Psoas muscle (tissue), 8 donors: ENCODE data around the gene PCBD1. TPM values are rescaled to one million over a fixed set of nuclear protein-coding genes. Genes with fewer than 3 reads are reported as not detected.

ENCODE experiments used
- ATAC-seq, 4 donors: fragments of 200-7000 bp; cut with Tn5 transposase; one replicate each; pipeline ENCODE4 v1.9.1; 2020; ENCODE audit warnings: moderate library complexity in 3 of 4, mild to moderate bottlenecking in 2 of 4
- DNase-seq, 2 donors: peaks; one replicate each; pipeline ENCODE4 v3.0.0-alpha.2; 2020
- H3K27ac ChIP-seq: fragments of 200-600 bp; one replicate; pipeline ENCODE4 v1.8.0; 2022
- H3K27me3 ChIP-seq, 3 donors: fragments of 200-600 bp in 1 of 3; one replicate each; pipeline versions ENCODE4 v1.6.1 to v1.8.0; 2013 to 2022; ENCODE audit warnings: low read length in 2 of 3, mild to moderate bottlenecking in 2 of 3, moderate library complexity in 1 of 3; ENCODE audit not compliant: insufficient read depth in 3 of 3
- H3K36me3 ChIP-seq, 2 donors: fragments of 200-600 bp in 1 of 2; one replicate each; pipeline versions ENCODE4 v1.6.1 to v1.8.0; 2013 to 2022; ENCODE audit warnings: low read depth in 1 of 2, mild to moderate bottlenecking in 1 of 2, moderate library complexity in 1 of 2; ENCODE audit not compliant: insufficient read depth in 1 of 2
- H3K4me1 ChIP-seq: fragments of 200-600 bp; one replicate; pipeline ENCODE4 v1.8.0; 2022
- H3K4me3 ChIP-seq: fragments of 200-600 bp; one replicate; pipeline ENCODE4 v1.8.0; 2022; ENCODE audit warnings: mild to moderate bottlenecking
- H3K9me3 ChIP-seq: fragments of 200-600 bp; one replicate; pipeline ENCODE4 v1.8.0; 2022
- WGBS, 3 donors: extraction: QIAGEN DNeasy Blood & Tissue Kit; methylation state at CpG; one replicate each; pipeline versions ENCODE4 v1.1.6 to v1.1.7; 2013; 5-methylcytosine and 5-hydroxymethylcytosine counted together
- intact Hi-C, 2 donors: fragments of 100-400 bp; cut with DNase I; formaldehyde crosslinking; loops; one replicate each; pipeline versions ENCODE4 v1.11.0 to v1.14.2; 2022
- polyA plus RNA-seq, 3 donors: library from polyadenylated mRNA; stranded (reverse); fragments of 200-250 nt; gene quantifications; one replicate each; pipeline ENCODE4 v1.2.3, GENCODE V29; 2013
- total RNA-seq, 4 donors: library from RNA; stranded (reverse); fragmentation: NEBNext Ultra II Directional in 2 of 4; extraction: Animal tissue kit (Norgen Biotek cat#: 25700) in 2 of 4; gene quantifications; one replicate each; pipeline versions ENCODE4 v1.2.1 to v1.2.4, GENCODE V29; 2021 to 2023
- TF ChIP-seq, protein P1 (sequence below): fragments of 200-600 bp; IDR thresholded peaks from one replicate; pipeline ENCODE4 v1.8.0; 2022; ENCODE audit warnings: antibody characterized with exemption
- donor health status: healthy with polysubstance abuse.
- donor health status: DM: no; HTN: no; CAD: no; lungs with moderate emphysema.
- donor health status: Bipolar disorder and iron deficiency.
- donor health status: healthy.
- donor health status: DM: yes; HTN: yes; CAD: no.
- donor health status: DM: no; HTN: no; CAD: no.
- donor health status: DM: no; HTN: no; CAD: no.
- donor health status: DM: yes; HTN: yes; CAD: no.

The PCBD1 gene
- total and polyA plus RNA-seq, 7 donors, result 53.9 to 133 (median 78.3) TPM

DNA sequence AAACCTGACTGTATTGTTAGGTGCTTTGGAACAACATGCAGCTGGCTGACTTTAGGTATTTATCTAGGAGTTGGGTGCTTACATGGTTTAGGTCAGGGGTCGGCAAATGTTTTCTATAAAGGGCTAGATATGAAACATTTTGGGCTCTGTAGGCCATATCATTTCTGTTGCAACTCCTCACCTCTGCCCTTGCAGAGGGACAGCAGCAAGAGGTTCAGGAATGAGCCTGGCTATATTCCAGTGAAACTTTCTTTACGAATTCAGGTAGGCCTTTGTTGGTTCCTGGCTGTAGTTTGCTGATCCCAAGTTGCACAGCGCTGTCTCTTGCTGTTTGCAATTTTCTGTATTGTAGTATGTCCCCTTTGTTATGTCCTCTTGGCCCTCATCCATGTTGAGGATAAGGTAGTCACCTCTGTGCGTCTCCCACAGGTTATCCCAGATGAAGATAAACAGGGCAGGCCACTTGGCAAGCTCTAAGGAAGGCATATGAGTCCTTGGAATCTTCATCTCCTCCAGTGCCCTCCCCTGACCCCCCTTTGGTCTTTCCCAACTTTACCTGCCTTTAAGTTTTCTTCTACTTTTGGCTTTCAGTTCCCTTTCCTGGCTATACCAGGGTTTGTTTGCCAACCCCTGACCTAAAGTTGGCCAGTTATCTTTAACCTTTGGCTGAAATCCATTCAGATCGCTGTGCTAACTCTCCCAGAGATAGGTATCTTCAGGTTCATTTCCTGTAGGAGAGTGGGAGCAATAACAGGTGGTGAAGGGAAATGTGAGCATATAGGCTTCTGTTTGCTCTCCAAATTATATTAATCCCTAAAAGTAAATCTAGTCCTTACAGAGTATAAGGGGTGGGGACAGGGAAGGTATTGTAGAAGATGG is 36.5 kb downstream of the PCBD1 start:
- Histone ChIP-seq H3K4me3 (no peak overlapping the region), H3K36me3 (peaks cover 3 to 48% of the 10 kb centered on the region in 2 donors), H3K27me3 (no peaks in the 10 kb centered on the region), H3K4me1 (peaks cover 10% of the 10 kb centered on the region), H3K9me3 (no peaks in the 10 kb centered on the region), H3K27ac (no peak overlapping the region)
- 73 to 83% (median 77%) methylated on average over 5 of the region's 5 CpGs for whole genome bisulfite sequencing, 3 donors
- ATAC-seq, result no peak
- no peak for DNase-seq
- TF ChIP-seq, protein P1, sequence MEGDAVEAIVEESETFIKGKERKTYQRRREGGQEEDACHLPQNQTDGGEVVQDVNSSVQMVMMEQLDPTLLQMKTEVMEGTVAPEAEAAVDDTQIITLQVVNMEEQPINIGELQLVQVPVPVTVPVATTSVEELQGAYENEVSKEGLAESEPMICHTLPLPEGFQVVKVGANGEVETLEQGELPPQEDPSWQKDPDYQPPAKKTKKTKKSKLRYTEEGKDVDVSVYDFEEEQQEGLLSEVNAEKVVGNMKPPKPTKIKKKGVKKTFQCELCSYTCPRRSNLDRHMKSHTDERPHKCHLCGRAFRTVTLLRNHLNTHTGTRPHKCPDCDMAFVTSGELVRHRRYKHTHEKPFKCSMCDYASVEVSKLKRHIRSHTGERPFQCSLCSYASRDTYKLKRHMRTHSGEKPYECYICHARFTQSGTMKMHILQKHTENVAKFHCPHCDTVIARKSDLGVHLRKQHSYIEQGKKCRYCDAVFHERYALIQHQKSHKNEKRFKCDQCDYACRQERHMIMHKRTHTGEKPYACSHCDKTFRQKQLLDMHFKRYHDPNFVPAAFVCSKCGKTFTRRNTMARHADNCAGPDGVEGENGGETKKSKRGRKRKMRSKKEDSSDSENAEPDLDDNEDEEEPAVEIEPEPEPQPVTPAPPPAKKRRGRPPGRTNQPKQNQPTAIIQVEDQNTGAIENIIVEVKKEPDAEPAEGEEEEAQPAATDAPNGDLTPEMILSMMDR, result no peak
- intact Hi-C loops, result no loop called here

DNA sequence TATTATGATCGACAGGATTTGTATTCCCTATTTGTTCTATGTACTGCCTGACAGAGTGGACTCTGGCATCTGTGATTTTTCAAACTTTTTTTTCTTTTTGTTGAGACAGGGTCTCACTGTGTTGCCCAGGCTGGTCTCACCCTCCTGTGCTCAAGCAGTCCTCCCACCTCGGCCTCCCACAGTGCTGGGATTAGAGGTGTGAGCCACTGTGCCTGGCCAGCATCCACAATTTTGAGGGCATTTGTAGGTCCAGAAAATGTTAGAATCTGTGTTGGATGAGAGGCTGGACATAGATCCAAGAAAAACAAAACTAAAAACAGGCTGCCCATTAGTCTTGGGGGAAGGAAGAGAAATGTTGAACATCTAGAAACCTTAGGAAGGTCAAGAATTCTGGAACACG is 38.3 kb downstream of the PCBD1 start:
- 83 to 91% (median 88%) methylated on average over 3 of the region's 3 CpGs for WGBS, 3 donors
- intact Hi-C loops, result no loop called here
- TF ChIP-seq, protein P1, result no peak
- Histone ChIP-seq H3K4me1 (peaks cover 10% of the 10 kb centered on the region), H3K4me3 (no peak overlapping the region), H3K27ac (no peak overlapping the region), H3K9me3 (no peaks in the 10 kb centered on the region), H3K36me3 (peaks cover 8 to 48% of the 10 kb centered on the region in 2 donors), H3K27me3 (no peaks in the 10 kb centered on the region)
- ATAC-seq, result no peak
- no peak for DNase-seq

- no peaks in the 10 kb centered on the region for H3K27me3 ChIP-seq
- H3K27ac ChIP-seq, result no peak overlapping the region
- intact Hi-C loops, result no loop called here
- TF ChIP-seq, protein P1, result no peak
- no peaks in the 10 kb centered on the region for H3K9me3 ChIP-seq
- ATAC-seq, result no peak
- H3K4me1 ChIP-seq, result peaks cover 10% of the 10 kb centered on the region
- H3K4me3 ChIP-seq, result no peak overlapping the region
- 59 to 66% (median 64%) methylated on average over 2 of the region's 2 CpGs for WGBS, 3 donors
- peaks cover 8 to 48% of the 10 kb centered on the region in 2 donors for H3K36me3 ChIP-seq
- no peak for DNase-seq
Observed at GRCh38 chr10:70849582-70850016, 38.8 kb downstream of the PCBD1 start.

GRCh38 chr10:70847659-70848360 is 40.6 kb downstream of the PCBD1 start:
- peaks cover 8 to 38% of the 10 kb centered on the region in 2 donors for H3K36me3 ChIP-seq
- peaks cover 10% of the 10 kb centered on the region for H3K4me1 ChIP-seq
- peak in 2 of 4 donors; percentile 58 to 69 for ATAC-seq
- WGBS, 3 donors, result 54 to 67% (median 54%) methylated on average over 1 of the region's 1 CpG
- no peak overlapping the region for H3K4me3 ChIP-seq
- H3K27me3 ChIP-seq, result no peaks in the 10 kb centered on the region
- no peaks in the 10 kb centered on the region for H3K9me3 ChIP-seq
- H3K27ac ChIP-seq, result no peak overlapping the region
- TF ChIP-seq, protein P1, result no peak
- no peak for DNase-seq
- intact Hi-C loops, result no loop called here
